ENCODE results near the gene DEXI.
"Not testable (repeated sequence)": the region's sequence is repeated elsewhere in the genome, so short reads cannot be mapped to it uniquely, and the experiment has no call there.

DEXI gene

DNA sequence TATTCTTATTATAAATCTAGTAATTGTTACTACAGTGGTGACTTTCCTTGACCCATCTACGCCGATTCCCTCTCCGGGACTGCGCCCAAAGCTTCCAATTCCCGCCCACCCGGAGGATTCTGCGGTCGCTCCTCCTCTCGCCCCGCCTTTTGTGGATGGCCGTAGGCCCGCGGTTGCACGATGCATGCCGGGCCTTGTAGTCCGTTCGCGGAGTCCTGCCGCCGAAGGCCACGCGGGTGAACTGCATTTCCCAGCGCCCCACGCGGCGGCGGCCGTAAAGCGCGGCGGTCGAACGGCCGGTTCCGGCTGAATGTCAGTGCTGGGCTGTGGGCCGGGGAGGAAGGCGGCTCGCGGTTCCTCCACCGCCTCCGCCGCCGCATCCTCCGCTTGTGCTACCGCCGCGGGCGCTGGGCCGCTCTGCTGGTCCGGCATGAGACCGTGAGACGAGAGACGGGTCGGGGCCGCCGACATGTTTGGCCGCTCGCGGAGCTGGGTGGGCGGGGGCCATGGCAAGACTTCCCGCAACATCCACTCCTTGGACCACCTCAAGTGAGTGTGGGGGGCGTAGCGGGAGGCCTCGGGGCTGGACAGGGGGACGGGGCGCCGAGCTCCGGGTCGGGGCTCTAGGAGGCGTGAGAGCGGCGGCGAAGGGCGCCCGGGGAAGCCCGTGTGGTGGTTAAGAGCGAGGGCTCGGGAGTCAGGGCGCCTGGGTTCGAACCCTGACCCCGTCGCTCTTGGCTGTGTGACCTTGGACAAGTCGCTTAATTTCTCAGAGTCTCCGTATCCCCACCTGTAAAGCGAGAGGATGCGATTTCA is 2.2 kb upstream of the DEXI start, which contains the start of gene CLEC16A:
Gene CLEC16A, plus strand, starts transcription at position 316 of the 816 bp plus-strand sequence. Its CDS starts 154 bp downstream, at position 470.
- DNase-seq (ENCODE audit: low read depth), result peak; percentile 91
- H3K4me3 ChIP-seq (ENCODE audit: low read depth, low read length), result peak within 1 kb of the TSS; percentile 79
- TF ChIP-seq, protein P1, sequence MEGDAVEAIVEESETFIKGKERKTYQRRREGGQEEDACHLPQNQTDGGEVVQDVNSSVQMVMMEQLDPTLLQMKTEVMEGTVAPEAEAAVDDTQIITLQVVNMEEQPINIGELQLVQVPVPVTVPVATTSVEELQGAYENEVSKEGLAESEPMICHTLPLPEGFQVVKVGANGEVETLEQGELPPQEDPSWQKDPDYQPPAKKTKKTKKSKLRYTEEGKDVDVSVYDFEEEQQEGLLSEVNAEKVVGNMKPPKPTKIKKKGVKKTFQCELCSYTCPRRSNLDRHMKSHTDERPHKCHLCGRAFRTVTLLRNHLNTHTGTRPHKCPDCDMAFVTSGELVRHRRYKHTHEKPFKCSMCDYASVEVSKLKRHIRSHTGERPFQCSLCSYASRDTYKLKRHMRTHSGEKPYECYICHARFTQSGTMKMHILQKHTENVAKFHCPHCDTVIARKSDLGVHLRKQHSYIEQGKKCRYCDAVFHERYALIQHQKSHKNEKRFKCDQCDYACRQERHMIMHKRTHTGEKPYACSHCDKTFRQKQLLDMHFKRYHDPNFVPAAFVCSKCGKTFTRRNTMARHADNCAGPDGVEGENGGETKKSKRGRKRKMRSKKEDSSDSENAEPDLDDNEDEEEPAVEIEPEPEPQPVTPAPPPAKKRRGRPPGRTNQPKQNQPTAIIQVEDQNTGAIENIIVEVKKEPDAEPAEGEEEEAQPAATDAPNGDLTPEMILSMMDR (IDR thresholded peaks at IDR 0.05; ENCODE audit: control insufficient read depth, extremely low read depth, insufficient read depth), result no peak

DNA sequence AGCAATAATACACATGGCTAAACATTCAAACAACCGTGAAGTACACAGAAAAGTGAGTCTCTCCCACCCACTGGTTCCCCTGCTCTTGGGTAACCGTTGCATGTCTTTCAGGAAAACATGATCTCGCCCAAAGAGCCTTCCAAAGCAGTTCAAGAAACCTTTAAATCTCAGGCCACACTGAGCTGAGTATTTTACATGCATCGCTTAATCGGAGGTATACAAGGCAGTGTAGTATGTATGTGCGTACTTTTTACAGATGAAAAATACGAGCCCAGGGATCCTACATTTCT is 741 bp upstream of the DEXI start:
- TF ChIP-seq, protein P1 (IDR thresholded peaks at IDR 0.05; ENCODE audit: control insufficient read depth, extremely low read depth, insufficient read depth), result no peak
- peak overlapping the region; percentile 72 for H3K4me3 ChIP-seq (ENCODE audit: low read depth, low read length)
- no peak for DNase-seq (ENCODE audit: low read depth)

DNA sequence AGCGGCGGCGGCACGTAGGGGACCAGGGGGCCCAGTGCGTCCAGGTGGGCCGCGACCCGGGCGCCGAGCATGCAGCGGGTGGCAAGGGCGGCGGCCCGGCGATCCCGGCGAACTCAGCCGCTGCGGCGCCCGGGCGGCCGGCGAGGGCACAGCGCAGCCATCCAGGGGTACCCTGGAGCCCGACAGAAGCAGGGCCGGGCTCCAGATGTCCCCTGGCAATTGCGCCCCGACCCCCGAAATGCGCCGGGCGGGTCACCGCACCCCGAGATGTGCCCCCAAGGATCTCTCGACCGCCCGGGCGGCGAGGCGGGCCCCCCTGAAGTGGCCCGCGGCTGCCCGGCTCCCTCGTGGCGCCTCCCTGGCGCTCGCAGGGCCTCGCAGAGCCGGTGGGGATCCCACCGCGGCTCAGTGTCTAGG is 325 bp downstream of the DEXI start:
- DNase-seq (ENCODE audit: low read depth), result not testable (repeated sequence)
- H3K4me3 ChIP-seq (ENCODE audit: low read depth, low read length), result peak overlapping the region; percentile 72

GRCh38 chr16:10941127-10941933 is 938 bp downstream of the DEXI start:
- no peak for DNase-seq (ENCODE audit: low read depth)
- TF ChIP-seq, protein P1 (IDR thresholded peaks at IDR 0.05; ENCODE audit: control insufficient read depth, extremely low read depth, insufficient read depth), result no peak

DNA sequence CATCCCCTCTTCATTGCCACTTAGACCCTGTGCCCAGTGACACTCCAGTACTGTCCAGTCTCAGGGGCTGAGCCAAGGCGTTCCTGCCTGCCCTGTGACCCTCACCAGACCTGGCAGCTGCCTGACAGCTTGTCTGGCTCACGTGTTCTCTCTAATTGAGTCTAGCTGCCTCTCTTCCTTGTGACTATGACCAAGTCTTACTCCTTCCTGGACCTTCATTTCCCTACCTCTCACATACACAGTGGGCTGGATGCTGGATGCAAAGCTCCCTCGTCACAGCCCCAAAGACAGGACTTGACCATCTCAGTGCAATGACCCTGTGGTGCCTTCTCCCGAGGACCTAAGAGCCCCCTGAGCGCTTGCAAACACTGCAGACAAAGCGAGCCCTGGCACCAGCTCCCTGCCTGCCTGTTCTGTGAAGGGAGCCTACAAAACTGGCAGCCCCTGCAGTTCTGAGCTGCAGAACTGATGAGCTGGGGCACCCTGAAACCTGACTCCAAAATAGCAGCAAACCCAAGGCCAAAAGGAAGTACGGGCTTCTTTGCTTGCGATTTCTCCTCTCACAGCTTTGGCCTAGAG is 1.7 kb downstream of the DEXI start:
- DNase-seq (ENCODE audit: low read depth), result no peak
- peak overlapping the region; percentile 72 for H3K4me3 ChIP-seq (ENCODE audit: low read depth, low read length)
- TF ChIP-seq, protein P1 (IDR thresholded peaks at IDR 0.05; ENCODE audit: control insufficient read depth, extremely low read depth, insufficient read depth), result no peak

More at GRCh38 chr16:10941127-10941933, 938 bp downstream of the DEXI start:
- H3K4me3 ChIP-seq (ENCODE audit: low read depth, low read length), result peak overlapping the region; percentile 72

DNA sequence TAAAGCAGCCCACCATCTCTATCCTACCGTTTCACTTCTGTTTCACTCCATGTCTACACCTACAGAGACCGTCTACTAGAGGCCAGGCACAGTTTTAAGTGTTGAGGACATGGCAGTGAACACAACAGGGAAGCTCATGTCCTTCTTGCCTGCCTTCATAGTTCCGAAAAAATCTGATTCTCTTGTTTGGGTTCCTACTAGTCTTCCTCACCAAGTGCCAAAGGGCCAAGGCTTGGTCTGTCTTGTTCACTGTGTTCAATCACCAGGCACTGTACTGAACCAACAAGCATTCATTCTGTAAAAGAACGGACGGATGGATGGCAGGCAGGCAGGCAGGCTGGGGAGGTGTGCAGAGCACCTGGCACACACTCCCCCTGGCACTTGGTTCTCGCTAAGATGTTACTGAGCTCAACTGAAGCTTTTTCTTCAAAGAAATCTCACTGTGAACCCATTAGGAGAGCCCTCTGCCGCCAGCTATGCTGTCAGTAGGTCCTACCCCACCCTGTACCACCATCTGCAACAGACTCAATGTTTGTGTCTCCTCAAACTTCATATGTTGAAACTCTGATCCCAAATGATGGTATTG is 2.5 kb downstream of the DEXI start:
- DNase-seq (ENCODE audit: low read depth), result no peak
- TF ChIP-seq, protein P1 (IDR thresholded peaks at IDR 0.05; ENCODE audit: control insufficient read depth, extremely low read depth, insufficient read depth), result no peak
- H3K4me3 ChIP-seq (ENCODE audit: low read depth, low read length), result no peak overlapping the region
